Urinary bladder (tissue), 4 donors: ENCODE data around the gene ACADSB. TPM values are rescaled to one million over a fixed set of nuclear protein-coding genes. Genes with fewer than 3 reads are reported as not detected.

Experiments used
- DNase-seq: peaks from one replicate; pipeline ENCODE4 v3.0.0-alpha.2; 2015; ENCODE audit errors: extremely low spot score
- H3K27ac ChIP-seq: one replicate; pipeline ENCODE4 v1.5.1; 2013; ENCODE audit warnings: low read depth, mild to moderate bottlenecking, moderate library complexity
- H3K36me3 ChIP-seq: one replicate; pipeline ENCODE4 v1.6.1; 2013; ENCODE audit warnings: mild to moderate bottlenecking, moderate library complexity; ENCODE audit not compliant: insufficient read depth
- H3K4me1 ChIP-seq: one replicate; pipeline ENCODE4 v1.6.1; 2013; ENCODE audit warnings: mild to moderate bottlenecking, moderate library complexity; ENCODE audit not compliant: insufficient read depth
- H3K4me3 ChIP-seq: one replicate; pipeline ENCODE4 v1.5.1; 2013; ENCODE audit warnings: low read depth, low read length
- WGBS: extraction: QIAGEN DNeasy Blood & Tissue Kit; methylation state at CpG from one replicate; pipeline ENCODE4 v1.1.7; 2013; 5-methylcytosine and 5-hydroxymethylcytosine counted together
- polyA plus RNA-seq: library from polyadenylated mRNA; stranded (reverse); fragments of 200-250 nt; gene quantifications from one replicate; pipeline ENCODE4 v1.2.3, GENCODE V29; 2013
- total RNA-seq: library from RNA; depleted of rRNA; stranded (reverse); fragments of >200 nt; gene quantifications from one replicate; pipeline ENCODE4 v1.2.3, GENCODE V29; 2014
- donor health status: healthy with polysubstance abuse.
- donor health status: healthy.

ACADSB gene
- total and polyA plus RNA-seq, 2 donors, result 12.7 to 24.0 TPM

DNA sequence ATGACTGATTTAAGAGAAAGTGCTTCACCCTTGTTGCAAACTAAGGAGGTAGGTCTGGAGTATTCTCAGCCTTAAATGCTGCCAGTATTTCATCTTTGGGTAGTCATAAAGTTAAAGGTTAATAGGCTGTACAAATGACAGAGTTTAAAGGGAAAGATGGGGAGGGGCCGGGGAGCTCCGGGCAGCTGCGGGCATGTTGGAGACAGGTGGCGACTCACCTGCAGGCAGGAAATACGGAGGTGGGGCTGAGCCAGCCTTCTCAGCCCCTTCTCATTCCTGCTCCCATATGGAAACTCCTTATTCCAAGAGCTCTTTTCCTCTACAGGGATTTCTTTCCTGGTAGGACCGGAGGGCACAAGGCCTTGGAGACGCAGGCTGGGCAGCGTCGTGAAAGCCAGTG lies 95.1 kb downstream of the ACADSB start:
- Histone ChIP-seq H3K36me3 (no peaks in the 10 kb centered on the region), H3K4me1 (no peaks in the 10 kb centered on the region), H3K4me3 (no peak overlapping the region), H3K27ac (no peak overlapping the region)
- WGBS, result 74% methylated on average over 9 of the region's 9 CpGs
- DNase-seq, result no peak

Other genes starting within 250 kb of the ACADSB start
- gene CUZD1, start 163.1 kb upstream of the ACADSB start, total RNA-seq, result 0.63 TPM
- gene CUZD1, start 163.1 kb upstream of the ACADSB start, polyA plus RNA-seq, result 0.56 TPM
- gene FAM24B, start 129.4 kb upstream of the ACADSB start, total RNA-seq, result 2.4 TPM
- 1.8 TPM for gene FAM24B, start 129.4 kb upstream of the ACADSB start, polyA plus RNA-seq
- gene FAM24A, start 98.4 kb upstream of the ACADSB start, total RNA-seq, result not detected
- gene FAM24A, start 98.4 kb upstream of the ACADSB start, polyA plus RNA-seq, result not detected
- 18.5 TPM for gene C10orf88, start 54.8 kb upstream of the ACADSB start, total RNA-seq
- gene C10orf88, start 54.8 kb upstream of the ACADSB start, polyA plus RNA-seq, result 6.0 TPM
- gene PSTK, start 28.6 kb upstream of the ACADSB start, total RNA-seq, result 5.0 TPM
- 3.1 TPM for gene PSTK, start 28.6 kb upstream of the ACADSB start, polyA plus RNA-seq
- gene IKZF5, start 211 bp upstream of the ACADSB start, total RNA-seq, result 19.1 TPM
- 8.6 TPM for gene IKZF5, start 211 bp upstream of the ACADSB start, polyA plus RNA-seq
- not detected for gene HMX3, start 127.0 kb downstream of the ACADSB start, total RNA-seq
- gene HMX3, start 127.0 kb downstream of the ACADSB start, polyA plus RNA-seq, result not detected
- not detected for gene HMX2, start 139.1 kb downstream of the ACADSB start, total RNA-seq
- not detected for gene HMX2, start 139.1 kb downstream of the ACADSB start, polyA plus RNA-seq
- gene BUB3, start 145.4 kb downstream of the ACADSB start, total RNA-seq, result 115 TPM
- 69.8 TPM for gene BUB3, start 145.4 kb downstream of the ACADSB start, polyA plus RNA-seq